Measurements from ENCODE around the gene CDC42EP3.

DNA sequence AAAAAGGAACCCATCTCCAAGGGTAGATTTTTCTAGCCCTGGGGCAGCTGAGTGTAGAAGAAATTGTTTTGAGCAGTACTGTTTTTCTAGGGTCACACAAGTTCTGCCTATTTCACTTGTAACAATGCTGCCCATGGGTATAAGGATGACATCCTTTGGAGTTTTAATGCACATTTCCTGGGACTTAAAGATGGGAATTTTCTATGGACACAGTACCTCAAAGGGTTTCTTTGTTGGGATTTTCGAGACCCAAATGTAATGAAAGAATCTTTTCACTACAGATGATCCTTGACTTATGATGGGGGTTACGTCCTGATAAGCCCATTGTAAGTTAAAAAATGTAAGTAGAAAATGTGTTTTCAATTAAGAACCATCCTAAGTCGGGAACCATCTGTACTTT is 31.8 kb downstream of the CDC42EP3 start:
- TF ChIP-seq, protein P1, sequence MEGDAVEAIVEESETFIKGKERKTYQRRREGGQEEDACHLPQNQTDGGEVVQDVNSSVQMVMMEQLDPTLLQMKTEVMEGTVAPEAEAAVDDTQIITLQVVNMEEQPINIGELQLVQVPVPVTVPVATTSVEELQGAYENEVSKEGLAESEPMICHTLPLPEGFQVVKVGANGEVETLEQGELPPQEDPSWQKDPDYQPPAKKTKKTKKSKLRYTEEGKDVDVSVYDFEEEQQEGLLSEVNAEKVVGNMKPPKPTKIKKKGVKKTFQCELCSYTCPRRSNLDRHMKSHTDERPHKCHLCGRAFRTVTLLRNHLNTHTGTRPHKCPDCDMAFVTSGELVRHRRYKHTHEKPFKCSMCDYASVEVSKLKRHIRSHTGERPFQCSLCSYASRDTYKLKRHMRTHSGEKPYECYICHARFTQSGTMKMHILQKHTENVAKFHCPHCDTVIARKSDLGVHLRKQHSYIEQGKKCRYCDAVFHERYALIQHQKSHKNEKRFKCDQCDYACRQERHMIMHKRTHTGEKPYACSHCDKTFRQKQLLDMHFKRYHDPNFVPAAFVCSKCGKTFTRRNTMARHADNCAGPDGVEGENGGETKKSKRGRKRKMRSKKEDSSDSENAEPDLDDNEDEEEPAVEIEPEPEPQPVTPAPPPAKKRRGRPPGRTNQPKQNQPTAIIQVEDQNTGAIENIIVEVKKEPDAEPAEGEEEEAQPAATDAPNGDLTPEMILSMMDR (IDR thresholded peaks at IDR 0.05) = no peak
- no peak for TF ChIP-seq POLR2A (IDR thresholded peaks at IDR 0.05)

Data from esophagus squamous epithelium (tissue), 4 donors.